Measurements from ENCODE around the gene MGAT4A. TPM values are rescaled to one million over a fixed set of nuclear protein-coding genes. Genes with fewer than 3 reads are reported as not detected.

The MGAT4A gene
- total and polyA plus RNA-seq, 10 of the 15 experiments (the other 5 are each of a cell fraction or from before 2014, with no cell fraction given): 4.3 to 23.4 (median 13.6) TPM

DNA sequence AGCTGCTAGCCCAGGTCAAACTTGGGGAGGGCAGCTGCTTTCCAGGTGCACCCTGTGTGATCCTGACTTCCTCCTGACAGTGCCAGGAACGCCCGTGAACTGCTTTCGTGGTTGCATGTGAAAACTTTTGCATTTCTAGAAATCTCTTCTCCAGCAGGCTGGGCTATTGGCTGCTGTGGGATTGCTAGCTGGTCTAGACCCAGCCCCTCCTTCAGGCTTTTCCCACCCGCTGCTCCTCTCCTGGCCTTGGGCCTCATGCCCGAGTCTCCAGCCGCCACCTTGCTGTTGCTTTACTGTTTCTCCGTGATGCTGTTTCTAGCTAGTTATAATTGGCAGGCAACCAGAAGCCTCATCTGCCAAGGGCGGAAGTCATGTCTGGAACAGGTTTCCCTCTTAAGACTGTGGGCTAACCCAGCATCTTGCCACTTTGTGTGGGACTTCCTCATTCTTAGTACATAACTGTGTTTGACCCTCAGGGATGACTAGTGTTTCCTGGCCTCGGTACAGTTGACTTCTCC is 27.0 kb upstream of the MGAT4A start (continued):
- TF ChIP-seq PAX8 (IDR thresholded peaks at IDR 0.05) (no peak), BRCA1 (IDR thresholded peaks at IDR 0.05; ENCODE audit: low read depth, low read length) (no peak), KDM1A (IDR thresholded peaks at IDR 0.05; ENCODE audit: borderline replicate concordance) (no peak), YBX1 (IDR thresholded peaks at IDR 0.05) (no peak), RBBP5 (conservative IDR thresholded peaks at IDR 0.05) (no peak), BCL11A (IDR thresholded peaks at IDR 0.05; ENCODE audit: low read depth, low read length) (peak; percentile 39; the same call in 1 of the 2 replicates), TAF1 (IDR thresholded peaks at IDR 0.05; ENCODE audit: borderline replicate concordance, low read depth, low read length) (no peak), IRF5 (IDR thresholded peaks at IDR 0.05; ENCODE audit: borderline replicate concordance) (no peak), BCL3 (IDR thresholded peaks at IDR 0.05; ENCODE audit: borderline replicate concordance, insufficient read depth, low read depth, low read length, poor library complexity, severe bottlenecking) (no peak), HCFC1 (IDR thresholded peaks at IDR 0.05; ENCODE audit: low read length) (no peak), SMAD1 (IDR thresholded peaks at IDR 0.05; ENCODE audit: low read depth, partially characterized antibody) (no peak), CHD2 (IDR thresholded peaks at IDR 0.05; ENCODE audit: borderline replicate concordance, low read depth, low read length) (peak; percentile 40; the same call in 1 of the 2 replicates), MTA3 (IDR thresholded peaks at IDR 0.05; ENCODE audit: borderline replicate concordance, low read length) (peak; percentile 44; the same call in 1 of the 2 replicates), FOS (IDR thresholded peaks at IDR 0.05; ENCODE audit: borderline replicate concordance, extremely low read depth, insufficient read length) (no peak), HDAC2 (IDR thresholded peaks at IDR 0.05) (no peak), TCF3 (IDR thresholded peaks at IDR 0.05; ENCODE audit: borderline replicate concordance, insufficient read depth, low read depth, low read length) (no peak), NBN (IDR thresholded peaks at IDR 0.05) (no peak), ZSCAN29 (IDR thresholded peaks at IDR 0.05) (no peak), PAX5 (IDR thresholded peaks at IDR 0.05; ENCODE audit: borderline replicate concordance, low read depth, low read length) (0 out of 2 replicates have a peak, but pooled peaks have one; percentile 28), MXI1 (IDR thresholded peaks at IDR 0.05; ENCODE audit: low read depth, low read length) (no peak), CREB1 (IDR thresholded peaks at IDR 0.05; ENCODE audit: low read depth) (no peak), DPF2 (IDR thresholded peaks at IDR 0.05) (0 out of 2 replicates have a peak, but pooled peaks have one; percentile 39), RAD21 (IDR thresholded peaks at IDR 0.05; ENCODE audit: insufficient read depth, low read depth, low read length) (no peak), MAX (IDR thresholded peaks at IDR 0.05; ENCODE audit: low read depth, low read length) (no peak), GABPA (IDR thresholded peaks at IDR 0.05; ENCODE audit: low read depth) (0 out of 2 replicates have a peak, but pooled peaks have one; percentile 21)
- TF ChIP-seq, protein P1, sequence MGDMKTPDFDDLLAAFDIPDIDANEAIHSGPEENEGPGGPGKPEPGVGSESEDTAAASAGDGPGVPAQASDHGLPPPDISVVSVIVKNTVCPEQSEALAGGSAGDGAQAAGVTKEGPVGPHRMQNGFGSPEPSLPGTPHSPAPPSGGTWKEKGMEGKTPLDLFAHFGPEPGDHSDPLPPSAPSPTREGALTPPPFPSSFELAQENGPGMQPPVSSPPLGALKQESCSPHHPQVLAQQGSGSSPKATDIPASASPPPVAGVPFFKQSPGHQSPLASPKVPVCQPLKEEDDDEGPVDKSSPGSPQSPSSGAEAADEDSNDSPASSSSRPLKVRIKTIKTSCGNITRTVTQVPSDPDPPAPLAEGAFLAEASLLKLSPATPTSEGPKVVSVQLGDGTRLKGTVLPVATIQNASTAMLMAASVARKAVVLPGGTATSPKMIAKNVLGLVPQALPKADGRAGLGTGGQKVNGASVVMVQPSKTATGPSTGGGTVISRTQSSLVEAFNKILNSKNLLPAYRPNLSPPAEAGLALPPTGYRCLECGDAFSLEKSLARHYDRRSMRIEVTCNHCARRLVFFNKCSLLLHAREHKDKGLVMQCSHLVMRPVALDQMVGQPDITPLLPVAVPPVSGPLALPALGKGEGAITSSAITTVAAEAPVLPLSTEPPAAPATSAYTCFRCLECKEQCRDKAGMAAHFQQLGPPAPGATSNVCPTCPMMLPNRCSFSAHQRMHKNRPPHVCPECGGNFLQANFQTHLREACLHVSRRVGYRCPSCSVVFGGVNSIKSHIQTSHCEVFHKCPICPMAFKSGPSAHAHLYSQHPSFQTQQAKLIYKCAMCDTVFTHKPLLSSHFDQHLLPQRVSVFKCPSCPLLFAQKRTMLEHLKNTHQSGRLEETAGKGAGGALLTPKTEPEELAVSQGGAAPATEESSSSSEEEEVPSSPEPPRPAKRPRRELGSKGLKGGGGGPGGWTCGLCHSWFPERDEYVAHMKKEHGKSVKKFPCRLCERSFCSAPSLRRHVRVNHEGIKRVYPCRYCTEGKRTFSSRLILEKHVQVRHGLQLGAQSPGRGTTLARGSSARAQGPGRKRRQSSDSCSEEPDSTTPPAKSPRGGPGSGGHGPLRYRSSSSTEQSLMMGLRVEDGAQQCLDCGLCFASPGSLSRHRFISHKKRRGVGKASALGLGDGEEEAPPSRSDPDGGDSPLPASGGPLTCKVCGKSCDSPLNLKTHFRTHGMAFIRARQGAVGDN (IDR thresholded peaks at IDR 0.05): peak; percentile 89; the same call in 1 of the 2 replicates

All from GM12878 (cell line).